H1 (cell line): Measurements from ENCODE around the gene CHST11. TPM values are rescaled to one million over a fixed set of nuclear protein-coding genes. Genes with fewer than 3 reads are reported as not detected.

ENCODE experiments used
- CTCF ChIA-PET: fragments of 300-600 bp; sonication (Branson Sonifier 250); formaldehyde crosslinking; loops from one replicate; lab custom pipeline; 2021; ENCODE audit not compliant: partially characterized antibody; lab: Charles Lee
- POLR2A ChIA-PET: fragments of 300-600 bp; sonication (Branson Sonifier 250); formaldehyde crosslinking; loops from one replicate; lab custom pipeline; 2021; ENCODE audit warnings: inconsistent platforms; ENCODE audit not compliant: partially characterized antibody; lab: Charles Lee
- DNase-seq, 2 experiments: peaks; one replicate each; pipeline versions ENCODE4 v3.0.0 to v3.0.0-alpha.2; 2010 to 2022; ENCODE audit warnings: low spot score in 2 of 2, low read depth in 1 of 2, mixed read lengths in 1 of 2
- FAIRE-seq: peaks from 2 replicates; lab custom pipeline; 2011; peaks lifted over from hg19 to GRCh38; lab: Jason Lieb, UNC
- H2AFZ ChIP-seq: 2 replicates; pipeline ENCODE4 v1.8.1; 2012; ENCODE audit warnings: low read length, inconsistent platforms
- H2AK5ac ChIP-seq: 2 replicates; pipeline ENCODE4 v1.6.1; 2013; ENCODE audit warnings: low read depth, low read length
- H2BK120ac ChIP-seq: replicated peaks from 2 replicates; pipeline ENCODE3; 2013; ENCODE audit warnings: low read depth, low read length, inconsistent platforms
- H2BK12ac ChIP-seq: 2 replicates; pipeline ENCODE4 v1.6.1; 2013; ENCODE audit warnings: low read depth, low read length
- H2BK15ac ChIP-seq: 2 replicates; pipeline ENCODE4 v1.6.1; 2013; ENCODE audit warnings: low read length
- H2BK20ac ChIP-seq: 2 replicates; pipeline ENCODE4 v1.6.1; 2013; ENCODE audit warnings: low read length
- H2BK5ac ChIP-seq: 2 replicates; pipeline ENCODE4 v1.6.1; 2013; ENCODE audit warnings: low read depth, low read length
- H3K14ac ChIP-seq: 2 replicates; pipeline ENCODE4 v1.6.1; 2013; ENCODE audit warnings: inconsistent platforms; ENCODE audit not compliant: insufficient read length
- H3K18ac ChIP-seq: 2 replicates; pipeline ENCODE4 v1.6.1; 2013; ENCODE audit warnings: low read length; ENCODE audit errors: extremely low read depth
- H3K23ac ChIP-seq: 2 replicates; pipeline ENCODE4 v1.6.1; 2013; ENCODE audit warnings: inconsistent platforms; ENCODE audit not compliant: insufficient read length
- H3K23me2 ChIP-seq: 2 replicates; pipeline ENCODE4 v1.6.1; 2013; ENCODE audit warnings: low read depth, low read length
- H3K27ac ChIP-seq: 2 replicates; pipeline ENCODE4 v1.6.1; 2011; ENCODE audit warnings: low read depth, low read length, inconsistent platforms
- H3K27me3 ChIP-seq, 4 experiments: replicated peaks in 1 of 4; 1 replicate in 1 of 4; 2 replicates in 3 of 4; pipeline versions ENCODE4 v1.6.1 to v1.8.1; 2011 to 2013; ENCODE audit warnings: low read length in 3 of 4, mild to moderate bottlenecking in 3 of 4, inconsistent platforms in 2 of 4, mixed read lengths in 2 of 4, moderate library complexity in 1 of 4; ENCODE audit not compliant: control insufficient read depth in 3 of 4, insufficient read depth in 3 of 4; ENCODE audit errors: extremely low read depth in 1 of 4
- H3K36me3 ChIP-seq, 4 experiments: 2 replicates each; pipeline versions ENCODE4 v1.6.1 to v1.8.1; 2011 to 2013; ENCODE audit warnings: mild to moderate bottlenecking in 4 of 4, low read length in 3 of 4, moderate library complexity in 2 of 4, control low read depth in 1 of 4, inconsistent platforms in 1 of 4; ENCODE audit not compliant: insufficient read depth in 4 of 4, control insufficient read depth in 2 of 4
- H3K4ac ChIP-seq: replicated peaks from 2 replicates; pipeline ENCODE3; 2013; ENCODE audit warnings: low read length, low read depth, mixed read lengths, inconsistent platforms; ENCODE audit not compliant: insufficient read length
- H3K4me1 ChIP-seq, 4 experiments: replicated peaks in 1 of 4; 1 replicate in 1 of 4; 2 replicates in 3 of 4; pipeline versions ENCODE4 v1.6.1 to v1.8.1; 2011 to 2013; ENCODE audit warnings: low read length in 3 of 4, inconsistent platforms in 2 of 4, mixed read lengths in 1 of 4; ENCODE audit not compliant: insufficient read depth in 4 of 4, control insufficient read depth in 3 of 4
- H3K4me2 ChIP-seq, 2 experiments: 2 replicates each; pipeline versions ENCODE4 v1.6.1 to v1.8.1; 2011 to 2013; ENCODE audit warnings: low read depth in 2 of 2, low read length in 2 of 2, control low read depth in 1 of 2, inconsistent platforms in 1 of 2, mild to moderate bottlenecking in 1 of 2; ENCODE audit not compliant: insufficient read depth in 1 of 2
- H3K4me3 ChIP-seq, 4 experiments: fragments of 200-600, 300-600 bp in 1 of 4; sonication (generic), shearing (Covaris generic), sonication (Bioruptor Twin) in 1 of 4; 2 replicates each; pipeline versions ENCODE4 v1.5.1 to v1.8.1; 2011 to 2016; ENCODE audit warnings: low read length in 4 of 4, low read depth in 3 of 4, control low read depth in 2 of 4, inconsistent platforms in 2 of 4, mild to moderate bottlenecking in 2 of 4, mixed read lengths in 1 of 4, moderate library complexity in 1 of 4; ENCODE audit not compliant: insufficient read depth in 2 of 4; ENCODE audit errors: extremely low read depth in 1 of 4
- H3K56ac ChIP-seq: replicated peaks from 2 replicates; pipeline ENCODE3; 2013; ENCODE audit warnings: low read depth, mild to moderate bottlenecking, mixed read lengths, low read length, inconsistent platforms; ENCODE audit not compliant: insufficient read length
- H3K79me1 ChIP-seq: 2 replicates; pipeline ENCODE4 v1.6.1; 2013; ENCODE audit warnings: low read depth, low read length, control low read depth
- H3K79me2 ChIP-seq, 2 experiments: 2 replicates each; pipeline versions ENCODE4 v1.6.1 to v1.8.1; 2012 to 2013; ENCODE audit warnings: low read length in 2 of 2, mild to moderate bottlenecking in 2 of 2, inconsistent platforms in 1 of 2; ENCODE audit not compliant: insufficient read depth in 2 of 2, control insufficient read depth in 1 of 2
- H3K9ac ChIP-seq, 4 experiments: replicated peaks in 1 of 4; 1 replicate in 1 of 4; 2 replicates in 3 of 4; pipeline versions ENCODE4 v1.6.1 to v1.8.1; 2011 to 2013; ENCODE audit warnings: low read depth in 3 of 4, low read length in 3 of 4, control low read depth in 2 of 4, mild to moderate bottlenecking in 2 of 4, moderate library complexity in 2 of 4, inconsistent platforms in 1 of 4; ENCODE audit errors: extremely low read depth in 1 of 4
- H3K9me3 ChIP-seq, 2 experiments: 2 replicates each; pipeline versions ENCODE4 v1.6.1 to v1.8.1; 2012 to 2013; ENCODE audit warnings: mild to moderate bottlenecking in 2 of 2, moderate library complexity in 2 of 2, control low read depth in 1 of 2, inconsistent platforms in 1 of 2, low read depth in 1 of 2, low read length in 1 of 2, mixed read lengths in 1 of 2; ENCODE audit not compliant: insufficient read depth in 2 of 2
- H4K20me1 ChIP-seq, 2 experiments: replicated peaks in 1 of 2; 2 replicates each; pipeline versions ENCODE3 to v1.8.1; 2011 to 2013; ENCODE audit warnings: inconsistent platforms in 2 of 2, low read length in 2 of 2, mild to moderate bottlenecking in 1 of 2; ENCODE audit not compliant: insufficient read depth in 2 of 2, control insufficient read depth in 1 of 2
- H4K5ac ChIP-seq: 2 replicates; pipeline ENCODE4 v1.6.1; 2013; ENCODE audit warnings: low read length, low read depth, mixed read lengths, inconsistent platforms; ENCODE audit not compliant: insufficient read length
- H4K8ac ChIP-seq: 2 replicates; pipeline ENCODE4 v1.8.0; 2013; ENCODE audit warnings: mild to moderate bottlenecking, moderate library complexity, low read length, inconsistent platforms; ENCODE audit not compliant: insufficient read depth; ENCODE audit errors: extremely low read depth
- H4K91ac ChIP-seq: replicated peaks from 2 replicates; pipeline ENCODE3; 2013; ENCODE audit warnings: low read length, mixed read lengths, inconsistent platforms; ENCODE audit not compliant: insufficient read length
- CBX5 ChIP-seq: fragments of 300-800, 300-1000 bp; sonication (generic); IDR thresholded peaks from 2 replicates; pipeline ENCODE4 v1.7.1; 2016; ENCODE audit warnings: antibody characterized with exemption, low read length, low read depth
- CBX8 ChIP-seq: fragments of 300-800, 300-1000 bp; sonication (generic); IDR thresholded peaks from 2 replicates; pipeline ENCODE4 v1.7.1; 2016; ENCODE audit warnings: low read depth, low read length, borderline replicate concordance
- EP300 ChIP-seq, 2 experiments: IDR thresholded peaks; 1 replicate in 1 of 2; 2 replicates in 1 of 2; pipeline ENCODE4 v1.6.1; 2011 to 2012; ENCODE audit warnings: low read depth in 2 of 2, low read length in 2 of 2, mild to moderate bottlenecking in 2 of 2, borderline replicate concordance in 1 of 2, inconsistent platforms in 1 of 2, moderate library complexity in 1 of 2
- HDAC6 ChIP-seq: IDR thresholded peaks from one replicate; pipeline ENCODE4 v1.7.1; 2012; ENCODE audit warnings: low read depth, mild to moderate bottlenecking, inconsistent platforms, low read length, moderate library complexity
- KDM5A ChIP-seq: fragments of 200-600 bp; IDR thresholded peaks from 2 replicates; pipeline ENCODE4 v1.7.1; 2012; ENCODE audit warnings: mild to moderate bottlenecking, low read length, inconsistent platforms, mixed read lengths
- MAFK ChIP-seq: IDR thresholded peaks from 2 replicates; pipeline ENCODE4 v1.6.1; 2012; ENCODE audit warnings: low read depth, mild to moderate bottlenecking, improper control_type of control experiment, low read length
- POLR2AphosphoS5 ChIP-seq: IDR thresholded peaks from 2 replicates; pipeline ENCODE4 v1.6.1; 2011; ENCODE audit warnings: low read depth, low read length
- SUZ12 ChIP-seq: fragments of 200-600 bp; sonication (generic); IDR thresholded peaks from 2 replicates; pipeline ENCODE4 v1.6.1; 2012; ENCODE audit warnings: mild to moderate bottlenecking, inconsistent platforms, low read length, moderate library complexity, mixed read lengths
- WGBS, 2 experiments: shearing (Covaris generic) in 1 of 2; methylation state at CpG; one replicate each; pipeline versions ENCODE4 v1.1.6 to v1.1.7; 2013 to 2015; ENCODE audit warnings: low lambda C conversion rate in 2 of 2, mixed read lengths in 2 of 2, inconsistent platforms in 1 of 2, low coverage in 1 of 2, missing lambda C conversion rate in 1 of 2; ENCODE audit not compliant: insufficient replicate concordance in 2 of 2, insufficient coverage in 1 of 2, insufficient read length in 1 of 2; ENCODE audit errors: extremely low coverage in 1 of 2, missing lambda C conversion rate in 1 of 2; 5-methylcytosine and 5-hydroxymethylcytosine counted together
- polyA plus RNA-seq, 7 experiments: library from polyadenylated mRNA; depleted of rRNA in 3 of 7; stranded (reverse) in 5 of 7; unstranded in 2 of 7; fragments of >200 nt in 5 of 7; fragments of 200-250 nt in 2 of 7; gene quantifications; 1 replicate in 5 of 7; 2 replicates in 1 of 7; 4 replicates in 1 of 7; pipeline versions ENCODE4 v1.2.1 to v1.2.3, GENCODE V29; 2011 to 2013; ENCODE audit warnings: missing spikeins in 2 of 7, mixed read lengths in 2 of 7
- total RNA-seq: library from RNA; stranded (reverse); fragmentation: NEBNext Ultra II Directional; extraction: Animal tissue kit (Norgen Biotek cat#: 25700); gene quantifications from 2 replicates; pipeline ENCODE4 v1.2.1, GENCODE V29; 2021
- TF ChIP-seq, protein P1 (sequence below): IDR thresholded peaks from 2 replicates; pipeline ENCODE4 v1.6.1; 2011; ENCODE audit warnings: low read depth, mild to moderate bottlenecking, low read length; ENCODE audit not compliant: insufficient read depth
- TF ChIP-seq, protein P2 (sequence below), 3 experiments: IDR thresholded peaks; 1 replicate in 2 of 3; 2 replicates in 1 of 3; pipeline versions ENCODE4 v1.5.1 to v1.6.1; 2011; ENCODE audit warnings: low read length in 3 of 3, mild to moderate bottlenecking in 3 of 3, inconsistent platforms in 2 of 3, low read depth in 1 of 3, moderate library complexity in 1 of 3; ENCODE audit not compliant: insufficient read depth in 1 of 3; ENCODE audit errors: control extremely low read depth in 1 of 3
- TF ChIP-seq, protein P3 (sequence below): IDR thresholded peaks from 2 replicates; pipeline ENCODE4 v1.6.1; 2012; ENCODE audit warnings: inconsistent platforms

CHST11 gene
- total and polyA plus RNA-seq, 2 of the 8 experiments (the other 6 are each of a cell fraction or from before 2014, with no cell fraction given) = 14.4 to 20.8 TPM

DNA sequence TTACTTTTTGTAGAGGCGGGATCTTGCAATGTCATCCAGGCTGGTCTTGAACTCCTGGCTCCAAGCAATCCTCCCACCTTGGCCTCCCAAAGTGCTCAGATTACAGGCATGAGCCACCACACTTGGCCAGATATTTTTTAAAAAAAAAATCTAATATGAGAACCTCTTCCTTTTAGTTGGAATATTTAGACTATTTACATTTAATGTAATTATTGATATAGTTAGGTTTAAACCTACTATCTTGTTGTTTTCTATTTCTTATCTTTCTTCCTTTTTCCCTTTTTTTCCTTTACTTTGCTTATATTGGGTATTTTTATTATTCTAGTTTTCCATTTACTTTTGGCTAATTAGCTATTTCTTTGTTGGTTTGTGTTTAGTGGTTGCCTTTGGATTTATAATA, 315.6 kb downstream of the CHST11 start:
- H3K9me3 ChIP-seq = no peaks in the 10 kb centered on the region
- H3K4me2 ChIP-seq = no peak overlapping the region
- no peak overlapping the region for H4K5ac ChIP-seq
- no peak overlapping the region for H3K9ac ChIP-seq
- H3K79me1 ChIP-seq = no peaks in the 10 kb centered on the region
- CTCF ChIA-PET = interaction anchor here (0.7 to 1.2 kb wide), 3 partner anchors 11 to 203 kb away, joined by 3 to 4 read pairs (median 3); no protein-coding TSS in a partner anchor
- H3K27me3 ChIP-seq = no peaks in the 10 kb centered on the region
- H2BK5ac ChIP-seq = no peak overlapping the region
- H2BK120ac ChIP-seq = no peak overlapping the region
- POLR2A ChIA-PET = no interaction called here
- H4K20me1 ChIP-seq = no peaks in the 10 kb centered on the region
- no peak overlapping the region for H3K4me3 ChIP-seq
- no peaks in the 10 kb centered on the region; the same call in 1 of the 2 replicates for H3K23me2 ChIP-seq
- no peak overlapping the region for H2BK20ac ChIP-seq
- H3K36me3 ChIP-seq = no peaks in the 10 kb centered on the region
- H3K4ac ChIP-seq = no peak overlapping the region
- WGBS, 2 experiments = 100% methylated on average over 1 of the region's 1 CpG; no CpG with 5 or more reads in 1 of the 2 experiments
- no peak overlapping the region for H4K8ac ChIP-seq
- H2AFZ ChIP-seq = no peak overlapping the region
- H3K23ac ChIP-seq = no peak overlapping the region
- H3K56ac ChIP-seq = no peak overlapping the region
- H3K27ac ChIP-seq = no peak overlapping the region
- no peak overlapping the region for H3K14ac ChIP-seq
- H2AK5ac ChIP-seq = no peak overlapping the region
- no peak overlapping the region for H2BK15ac ChIP-seq
- FAIRE-seq = no peak
- H4K91ac ChIP-seq = no peak overlapping the region
- DNase-seq = no peak
- H3K79me2 ChIP-seq = no peaks in the 10 kb centered on the region
- no peak overlapping the region for H2BK12ac ChIP-seq
- no peak overlapping the region for H3K18ac ChIP-seq
- H3K4me1 ChIP-seq = peaks cover 0 to 10% (median 0%) of the 10 kb centered on the region in 4 experiments; a peak in 4 of 7 replicates
- TF ChIP-seq SUZ12 (no peak), KDM5A (no peak), POLR2AphosphoS5 (no peak), EP300 (IDR thresholded peaks at IDR 0.05; ENCODE audit: borderline replicate concordance in 1 of 2, low read depth in 2 of 2, low read length in 2 of 2) (no peak), CBX8 (no peak), CBX5 (no peak), MAFK (no peak), HDAC6 (no peak)
- TF ChIP-seq, protein P1, sequence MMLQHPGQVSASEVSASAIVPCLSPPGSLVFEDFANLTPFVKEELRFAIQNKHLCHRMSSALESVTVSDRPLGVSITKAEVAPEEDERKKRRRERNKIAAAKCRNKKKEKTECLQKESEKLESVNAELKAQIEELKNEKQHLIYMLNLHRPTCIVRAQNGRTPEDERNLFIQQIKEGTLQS = no peak
- TF ChIP-seq, protein P2, sequence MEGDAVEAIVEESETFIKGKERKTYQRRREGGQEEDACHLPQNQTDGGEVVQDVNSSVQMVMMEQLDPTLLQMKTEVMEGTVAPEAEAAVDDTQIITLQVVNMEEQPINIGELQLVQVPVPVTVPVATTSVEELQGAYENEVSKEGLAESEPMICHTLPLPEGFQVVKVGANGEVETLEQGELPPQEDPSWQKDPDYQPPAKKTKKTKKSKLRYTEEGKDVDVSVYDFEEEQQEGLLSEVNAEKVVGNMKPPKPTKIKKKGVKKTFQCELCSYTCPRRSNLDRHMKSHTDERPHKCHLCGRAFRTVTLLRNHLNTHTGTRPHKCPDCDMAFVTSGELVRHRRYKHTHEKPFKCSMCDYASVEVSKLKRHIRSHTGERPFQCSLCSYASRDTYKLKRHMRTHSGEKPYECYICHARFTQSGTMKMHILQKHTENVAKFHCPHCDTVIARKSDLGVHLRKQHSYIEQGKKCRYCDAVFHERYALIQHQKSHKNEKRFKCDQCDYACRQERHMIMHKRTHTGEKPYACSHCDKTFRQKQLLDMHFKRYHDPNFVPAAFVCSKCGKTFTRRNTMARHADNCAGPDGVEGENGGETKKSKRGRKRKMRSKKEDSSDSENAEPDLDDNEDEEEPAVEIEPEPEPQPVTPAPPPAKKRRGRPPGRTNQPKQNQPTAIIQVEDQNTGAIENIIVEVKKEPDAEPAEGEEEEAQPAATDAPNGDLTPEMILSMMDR (IDR thresholded peaks at IDR 0.05; ENCODE audit: control extremely low read depth in 1 of 3, insufficient read depth in 1 of 3, low read depth in 1 of 3, low read length in 3 of 3) = no peak
- TF ChIP-seq, protein P3, sequence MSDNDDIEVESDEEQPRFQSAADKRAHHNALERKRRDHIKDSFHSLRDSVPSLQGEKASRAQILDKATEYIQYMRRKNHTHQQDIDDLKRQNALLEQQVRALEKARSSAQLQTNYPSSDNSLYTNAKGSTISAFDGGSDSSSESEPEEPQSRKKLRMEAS = no peak
